Stomach (tissue), 9 donors: Measurements from ENCODE around the gene GUCY1A2. TPM values are rescaled to one million over a fixed set of nuclear protein-coding genes. Genes with fewer than 3 reads are reported as not detected.

Experiments
- DNase-seq, 2 donors: peaks; one replicate each; pipeline versions ENCODE4 v3.0.0 to v3.0.0-alpha.2; 2013 to 2019
- H3K27ac ChIP-seq, 5 donors: fragments of 200-600 bp in 4 of 5; sonication (generic) in 4 of 5; one replicate each; pipeline ENCODE4 v1.5.1; 2013 to 2019; ENCODE audit warnings: mild to moderate bottlenecking in 1 of 5, moderate library complexity in 1 of 5
- H3K27me3 ChIP-seq, 3 donors: fragments of 200-600 bp; sonication (generic); one replicate each; pipeline ENCODE4 v1.5.1; 2017 to 2019; ENCODE audit warnings: mixed run types in 1 of 3
- H3K36me3 ChIP-seq, 4 donors: fragments of 200-600 bp; sonication (generic); 1 replicate in 3 of 4; 2 replicates in 1 of 4; pipeline ENCODE4 v1.5.1; 2016 to 2019
- H3K4me1 ChIP-seq, 4 donors: fragments of 200-600 bp; sonication (generic); one replicate each; pipeline ENCODE4 v1.5.1; 2016 to 2019
- H3K4me3 ChIP-seq, 4 donors: fragments of 200-600 bp; sonication (generic) in 3 of 4; one replicate each; pipeline ENCODE4 v1.5.1; 2016 to 2019; ENCODE audit warnings: mild to moderate bottlenecking in 1 of 4
- H3K9me3 ChIP-seq, 4 donors: fragments of 200-600 bp; sonication (generic); one replicate each; pipeline ENCODE4 v1.5.1; 2016 to 2019
- EP300 ChIP-seq: sonication (generic); formaldehyde crosslinking; IDR thresholded peaks from one replicate; pipeline ENCODE4 v1.6.1; 2017; ENCODE audit warnings: antibody characterized with exemption
- POLR2A ChIP-seq, 4 donors: fragments of 450-650 bp; IDR thresholded peaks; one replicate each; pipeline ENCODE4 v1.6.1; 2016; ENCODE audit warnings: antibody characterized with exemption in 4 of 4, control low read depth in 2 of 4, mild to moderate bottlenecking in 1 of 4, moderate library complexity in 1 of 4
- POLR2AphosphoS5 ChIP-seq, 3 donors: sonication (generic); formaldehyde crosslinking; IDR thresholded peaks; one replicate each; pipeline ENCODE4 v1.6.1; 2016; ENCODE audit warnings: antibody characterized with exemption in 3 of 3
- WGBS, 5 donors: extraction: QIAGEN DNeasy Blood & Tissue Kit in 3 of 5; methylation state at CpG; one replicate each; pipeline versions ENCODE4 v1.1.5 to v1.1.7; 2013 to 2018; 5-methylcytosine and 5-hydroxymethylcytosine counted together
- intact Hi-C: fragments of 100-400 bp; cut with DNase I; formaldehyde crosslinking; loops from one replicate; pipeline ENCODE4 v1.15.1; 2023; ENCODE audit warnings: low total_unique reads
- polyA plus RNA-seq, 3 donors: library from polyadenylated mRNA; stranded (reverse); fragments of 200-250 nt; gene quantifications; one replicate each; pipeline ENCODE4 v1.2.3, GENCODE V29; 2013
- total RNA-seq, 5 donors: library from RNA; depleted of rRNA; stranded (reverse); fragments of >200 nt; gene quantifications; one replicate each; pipeline versions ENCODE4 v1.1.0 to v1.2.3, GENCODE V29; 2014 to 2016
- TF ChIP-seq, protein P1 (sequence below), 7 experiments: fragments of 450-650 bp in 4 of 7; fragments of 200-600 bp in 3 of 7; sonication (generic) in 3 of 7; IDR thresholded peaks; one replicate each; pipeline ENCODE4 v1.5.1; 2016 to 2019; ENCODE audit warnings: antibody characterized with exemption in 7 of 7, control low read depth in 2 of 7, mild to moderate bottlenecking in 1 of 7
- donor health status: healthy with polysubstance abuse.
- donor health status: Bipolar disorder and iron deficiency.
- donor health status: healthy.

GUCY1A2 gene
- total and polyA plus RNA-seq, 8 donors, result 0.10 to 15.1 (median 4.3) TPM

DNA sequence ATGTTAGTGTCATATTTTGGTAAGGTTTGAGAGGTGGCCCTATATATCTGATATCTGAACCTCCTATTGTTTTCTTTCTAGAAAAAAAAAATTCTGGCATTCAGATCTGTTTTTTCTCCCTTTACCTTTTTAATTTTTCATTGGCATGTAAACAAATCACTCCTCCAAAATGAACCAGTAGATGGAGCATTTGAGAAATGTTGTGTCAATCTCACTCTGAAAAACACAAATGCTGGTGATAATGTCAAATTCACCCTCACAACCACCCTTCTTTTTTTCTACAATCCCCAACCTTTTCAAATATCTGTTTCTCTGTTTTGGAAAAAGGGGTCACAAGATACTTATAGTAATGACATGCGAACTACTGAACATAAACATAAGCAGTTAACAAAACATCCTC lies 9.1 kb downstream of the GUCY1A2 start:
- Histone ChIP-seq H3K9me3 (no peaks in the 10 kb centered on the region), H3K4me1 (no peaks in the 10 kb centered on the region), H3K27ac (no peak overlapping the region), H3K36me3 (no peaks in the 10 kb centered on the region), H3K4me3 (no peak overlapping the region), H3K27me3 (peaks cover 0 to 2% (median 0%) of the 10 kb centered on the region in 3 donors)
- TF ChIP-seq POLR2AphosphoS5 (IDR thresholded peaks at IDR 0.05) (no peak), POLR2A (IDR thresholded peaks at IDR 0.05) (no peak), EP300 (no peak)
- TF ChIP-seq, protein P1, sequence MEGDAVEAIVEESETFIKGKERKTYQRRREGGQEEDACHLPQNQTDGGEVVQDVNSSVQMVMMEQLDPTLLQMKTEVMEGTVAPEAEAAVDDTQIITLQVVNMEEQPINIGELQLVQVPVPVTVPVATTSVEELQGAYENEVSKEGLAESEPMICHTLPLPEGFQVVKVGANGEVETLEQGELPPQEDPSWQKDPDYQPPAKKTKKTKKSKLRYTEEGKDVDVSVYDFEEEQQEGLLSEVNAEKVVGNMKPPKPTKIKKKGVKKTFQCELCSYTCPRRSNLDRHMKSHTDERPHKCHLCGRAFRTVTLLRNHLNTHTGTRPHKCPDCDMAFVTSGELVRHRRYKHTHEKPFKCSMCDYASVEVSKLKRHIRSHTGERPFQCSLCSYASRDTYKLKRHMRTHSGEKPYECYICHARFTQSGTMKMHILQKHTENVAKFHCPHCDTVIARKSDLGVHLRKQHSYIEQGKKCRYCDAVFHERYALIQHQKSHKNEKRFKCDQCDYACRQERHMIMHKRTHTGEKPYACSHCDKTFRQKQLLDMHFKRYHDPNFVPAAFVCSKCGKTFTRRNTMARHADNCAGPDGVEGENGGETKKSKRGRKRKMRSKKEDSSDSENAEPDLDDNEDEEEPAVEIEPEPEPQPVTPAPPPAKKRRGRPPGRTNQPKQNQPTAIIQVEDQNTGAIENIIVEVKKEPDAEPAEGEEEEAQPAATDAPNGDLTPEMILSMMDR (IDR thresholded peaks at IDR 0.05), result no peak
- no peak for DNase-seq
- intact Hi-C loops, result no loop called here
- WGBS, 5 donors, result 89 to 95% (median 93%) methylated on average over 1 of the region's 1 CpG

DNA sequence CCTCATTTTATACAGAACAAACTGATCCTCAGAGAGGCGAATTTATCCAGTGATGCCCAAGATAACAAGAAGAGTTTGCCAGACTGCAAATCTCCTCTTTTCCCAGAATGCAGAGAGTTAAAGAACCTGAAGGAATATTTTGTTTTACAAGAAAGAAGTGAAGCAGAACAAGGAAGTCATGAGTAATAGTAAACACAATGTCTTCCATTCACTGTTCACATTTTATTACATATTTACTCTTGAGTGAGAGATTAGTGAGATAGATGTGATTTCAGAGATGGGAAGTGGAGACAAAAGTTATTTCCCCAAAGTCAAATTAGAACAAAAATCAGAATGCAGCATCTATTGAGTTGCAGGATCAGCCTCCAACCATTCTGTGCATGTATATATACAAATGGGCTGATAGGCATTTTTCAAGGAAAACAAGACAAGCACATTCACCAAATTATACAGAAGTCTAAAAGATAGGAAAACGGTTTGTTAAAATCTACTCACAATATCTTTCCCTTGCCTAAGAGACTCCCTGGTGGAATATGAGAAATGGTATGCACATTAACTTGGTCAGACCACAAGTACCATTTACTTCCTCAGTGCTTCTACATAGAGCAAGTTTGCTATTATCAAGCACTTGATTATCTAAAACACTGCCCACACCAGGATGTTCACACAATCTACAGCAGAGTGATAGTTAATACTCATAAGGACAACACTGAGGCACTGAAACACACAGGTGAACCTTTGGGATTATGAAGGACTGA lies 12.0 kb downstream of the GUCY1A2 start:
- TF ChIP-seq EP300 (no peak), POLR2A (IDR thresholded peaks at IDR 0.05) (no peak), POLR2AphosphoS5 (IDR thresholded peaks at IDR 0.05) (no peak)
- TF ChIP-seq, protein P1 (IDR thresholded peaks at IDR 0.05), result no peak
- 35 to 52% (median 48%) methylated on average over 2 of the region's 2 CpGs for WGBS, 5 donors

DNA sequence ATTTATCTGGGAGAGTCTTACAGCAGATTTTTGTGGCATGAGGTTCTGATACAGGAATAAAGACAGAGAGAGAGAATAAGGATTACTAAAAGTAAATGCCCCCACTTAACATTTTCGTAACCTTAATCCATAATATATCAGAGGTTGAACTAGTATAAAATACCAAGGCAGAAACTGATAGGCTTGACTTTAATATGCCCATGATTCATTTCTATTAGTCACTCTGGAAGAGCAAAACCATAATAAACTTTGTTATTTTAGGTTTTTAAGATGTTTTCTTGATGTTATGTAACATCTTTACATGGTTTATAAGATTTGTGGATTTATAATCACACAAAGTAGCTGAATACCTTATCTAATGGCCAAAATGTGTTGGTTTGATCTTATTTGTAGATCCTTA lies 19.1 kb downstream of the GUCY1A2 start:
- intact Hi-C loops, result no loop called here
- WGBS, 5 donors, result 88 to 93% (median 90%) methylated on average over 1 of the region's 1 CpG
- TF ChIP-seq, protein P1 (IDR thresholded peaks at IDR 0.05), result no peak
- H3K36me3 ChIP-seq, result no peaks in the 10 kb centered on the region
- no peaks in the 10 kb centered on the region for H3K9me3 ChIP-seq
- no peaks in the 10 kb centered on the region for H3K27me3 ChIP-seq
- no peak for DNase-seq
- H3K27ac ChIP-seq, result no peak overlapping the region
- no peaks in the 10 kb centered on the region for H3K4me1 ChIP-seq
- H3K4me3 ChIP-seq, result no peak overlapping the region

More for the DNA sequence above, 12.0 kb downstream of the GUCY1A2 start:
- intact Hi-C loops, result no loop called here
- DNase-seq, result no peak
- Histone ChIP-seq H3K4me1 (no peaks in the 10 kb centered on the region), H3K4me3 (no peak overlapping the region), H3K9me3 (no peaks in the 10 kb centered on the region), H3K27me3 (no peaks in the 10 kb centered on the region), H3K27ac (no peak overlapping the region), H3K36me3 (no peaks in the 10 kb centered on the region)

DNA sequence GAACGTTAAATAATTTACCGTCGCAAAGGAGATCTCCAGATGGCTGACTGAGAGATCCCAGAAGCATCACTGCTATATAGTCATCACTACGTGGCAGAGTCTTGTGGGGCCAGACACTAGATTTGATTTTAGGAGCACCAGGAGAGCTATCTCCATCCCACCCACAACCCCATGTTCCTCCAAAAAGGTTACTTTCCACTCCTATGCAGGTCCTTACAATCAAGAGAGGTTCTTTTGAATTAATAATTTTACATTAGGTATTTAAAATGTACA lies 19.4 kb downstream of the GUCY1A2 start:
- H3K27me3 ChIP-seq, result no peaks in the 10 kb centered on the region
- H3K9me3 ChIP-seq, result no peaks in the 10 kb centered on the region
- intact Hi-C loops, result no loop called here
- no peaks in the 10 kb centered on the region for H3K36me3 ChIP-seq
- WGBS, 5 donors, result 62 to 84% (median 70%) methylated on average over 4 of the region's 4 CpGs
- no peaks in the 10 kb centered on the region for H3K4me1 ChIP-seq
- DNase-seq, result no peak
- H3K27ac ChIP-seq, result no peak overlapping the region
- TF ChIP-seq POLR2AphosphoS5 (IDR thresholded peaks at IDR 0.05), result no peak
- TF ChIP-seq, protein P1 (IDR thresholded peaks at IDR 0.05), result no peak
- no peak overlapping the region for H3K4me3 ChIP-seq
